HG03575 (cell line): ENCODE data around the gene DIS3L2.

Experiments
- ATAC-seq: cut with Tn5 transposase; IDR thresholded peaks from one replicate; pipeline ENCODE4 v1.9.1; 2021; ENCODE audit not compliant: unreplicated experiment, insufficient number of reproducible peaks, low FRiP score; ENCODE audit errors: extremely low read depth

The DIS3L2 gene

DNA sequence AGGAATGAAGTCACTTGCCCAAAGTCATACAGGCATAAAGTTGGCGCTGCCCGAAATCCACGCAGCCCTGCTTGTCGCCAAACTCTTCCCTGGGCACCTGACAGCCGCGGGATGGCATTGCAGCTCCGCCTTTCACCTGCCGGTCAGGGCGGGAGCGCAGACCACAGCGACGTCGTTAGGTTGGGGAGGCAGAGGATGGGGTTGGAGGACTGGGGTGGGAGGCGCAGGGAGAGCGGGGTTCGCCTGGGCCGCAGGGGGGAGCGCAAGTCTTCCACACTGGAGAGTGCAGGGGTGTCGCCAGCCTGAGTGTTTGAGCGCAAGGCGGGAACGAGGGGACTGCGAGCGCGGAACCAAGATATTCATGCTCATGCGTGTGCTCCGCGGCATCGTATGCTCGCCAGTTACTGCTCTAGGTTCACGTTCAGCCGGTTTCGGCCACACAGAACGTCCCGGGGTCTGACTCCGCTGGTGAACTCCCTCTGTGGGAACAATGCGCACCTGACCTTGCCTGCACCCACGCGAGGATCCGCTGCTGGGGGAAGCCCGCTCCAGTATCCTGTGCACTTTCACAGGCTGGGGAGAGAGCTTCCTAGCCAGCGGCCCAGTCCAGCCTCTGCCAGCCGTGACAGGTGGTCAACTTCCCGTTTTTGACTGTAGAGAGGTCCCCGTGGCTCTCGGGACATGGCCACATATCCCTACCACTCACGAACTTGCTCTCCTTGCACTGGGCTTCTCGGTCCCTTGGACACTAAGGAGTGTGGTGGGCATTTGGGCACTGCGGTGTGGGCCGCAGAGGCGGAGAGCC is 34.5 kb upstream of the DIS3L2 start:
- no peak for ATAC-seq

DNA sequence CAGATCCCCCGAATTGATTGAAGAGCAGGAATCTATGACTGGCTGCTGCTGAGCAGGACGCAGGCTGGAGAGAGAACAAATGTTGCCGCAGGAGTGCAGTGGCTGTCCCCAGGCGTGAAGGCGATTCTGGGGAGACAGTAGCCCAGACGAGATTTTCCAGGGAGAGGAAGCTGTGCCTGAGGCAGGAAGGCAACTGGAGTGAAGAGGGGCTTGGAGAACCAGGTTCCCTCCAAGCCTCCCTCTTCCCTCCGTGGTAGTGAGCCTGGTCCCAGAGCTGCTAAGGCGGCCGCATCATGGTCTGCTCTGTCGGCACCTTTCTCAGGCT is 34.0 kb upstream of the DIS3L2 start:
- no peak for ATAC-seq

DNA sequence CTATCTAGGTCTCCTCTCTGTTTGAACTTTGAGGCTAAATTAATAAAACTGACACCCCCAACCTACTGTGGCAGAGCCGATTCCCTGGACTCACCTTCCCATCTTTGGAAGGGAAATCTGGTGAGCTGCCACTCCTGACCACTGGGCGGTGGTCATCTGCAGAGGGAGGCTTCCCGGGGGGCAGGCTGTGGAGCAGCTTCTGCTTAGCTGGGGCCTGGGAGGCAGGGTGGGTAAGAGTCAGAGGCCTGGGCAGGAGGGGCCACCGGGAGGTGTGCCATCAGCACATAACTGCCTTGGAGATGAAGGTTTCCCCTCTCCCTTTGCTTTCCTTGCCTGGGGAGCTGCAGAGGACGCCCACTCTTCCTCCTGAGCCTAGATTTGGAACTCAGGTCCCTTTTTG is 33.0 kb upstream of the DIS3L2 start:
- ATAC-seq = no peak

DNA sequence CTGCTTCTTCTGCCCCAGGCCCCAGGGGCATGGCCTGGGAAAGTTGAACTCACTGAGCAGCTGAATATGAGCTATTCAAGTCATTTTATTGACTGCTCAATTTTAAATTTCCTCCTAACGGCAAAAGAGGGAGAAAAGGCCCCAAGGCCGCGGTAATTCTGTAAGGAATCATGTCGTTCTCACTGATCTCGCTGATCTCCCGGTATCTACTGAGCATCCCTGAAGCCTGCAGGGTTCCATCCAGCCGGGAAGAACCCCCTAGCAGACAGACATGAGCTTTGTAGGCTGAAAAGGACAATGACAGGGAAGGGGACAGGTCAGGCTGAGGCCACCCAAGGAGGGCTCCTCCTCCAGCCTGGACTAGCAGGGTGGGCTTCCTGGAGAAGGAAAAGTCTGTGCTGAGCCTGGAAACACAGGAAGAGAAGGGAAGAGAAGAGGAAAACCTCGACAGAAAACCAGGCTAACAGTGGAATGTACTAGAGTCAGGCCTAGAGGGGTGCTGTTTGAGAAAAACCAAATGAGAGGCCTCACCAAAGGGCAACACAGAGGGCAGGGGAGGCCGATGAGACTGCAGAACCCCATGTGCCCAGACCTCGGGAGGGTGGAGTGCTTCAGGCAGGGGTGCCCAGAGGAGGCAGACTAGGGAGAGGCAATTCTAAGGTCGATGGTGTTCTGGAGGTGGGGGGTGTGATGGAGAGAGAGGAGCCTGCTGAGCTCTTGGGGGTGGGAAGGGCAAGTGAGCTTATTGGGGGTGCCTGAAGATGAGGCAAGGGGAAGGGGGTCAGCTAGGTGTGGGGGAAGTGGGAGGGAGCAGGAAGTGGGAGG is 32.4 kb upstream of the DIS3L2 start:
- ATAC-seq = no peak

DNA sequence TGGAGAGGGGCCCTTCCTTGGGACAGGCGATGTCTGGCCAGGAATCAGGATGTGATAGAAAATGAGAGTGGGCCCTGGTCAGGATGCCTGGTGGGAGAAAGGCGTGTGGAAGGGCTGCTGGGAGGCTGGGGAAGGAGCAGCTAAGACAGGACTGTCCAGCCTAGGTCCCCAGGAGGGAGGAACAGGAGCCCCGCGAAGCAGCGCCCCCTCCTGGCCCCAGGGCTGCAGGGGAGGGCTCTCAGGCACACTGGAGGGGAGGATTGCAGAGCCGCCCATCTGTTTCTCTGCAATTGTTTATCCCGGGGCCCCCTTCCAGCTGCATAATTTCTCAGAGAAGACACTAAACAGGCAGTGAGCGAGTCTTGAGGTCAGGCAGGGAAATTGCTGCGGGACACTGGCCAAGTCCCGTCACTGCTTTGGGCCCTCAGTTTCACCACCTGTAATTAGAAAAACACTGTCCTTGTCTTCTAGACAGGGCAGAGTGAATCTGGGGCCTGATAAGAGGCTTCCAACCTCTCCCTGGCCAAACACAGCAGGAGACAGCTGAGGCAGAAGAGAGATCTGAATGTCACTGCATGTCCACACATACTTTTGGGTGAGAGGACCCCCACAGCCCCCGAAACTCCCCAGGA is 31.4 kb upstream of the DIS3L2 start:
- ATAC-seq = no peak

DNA sequence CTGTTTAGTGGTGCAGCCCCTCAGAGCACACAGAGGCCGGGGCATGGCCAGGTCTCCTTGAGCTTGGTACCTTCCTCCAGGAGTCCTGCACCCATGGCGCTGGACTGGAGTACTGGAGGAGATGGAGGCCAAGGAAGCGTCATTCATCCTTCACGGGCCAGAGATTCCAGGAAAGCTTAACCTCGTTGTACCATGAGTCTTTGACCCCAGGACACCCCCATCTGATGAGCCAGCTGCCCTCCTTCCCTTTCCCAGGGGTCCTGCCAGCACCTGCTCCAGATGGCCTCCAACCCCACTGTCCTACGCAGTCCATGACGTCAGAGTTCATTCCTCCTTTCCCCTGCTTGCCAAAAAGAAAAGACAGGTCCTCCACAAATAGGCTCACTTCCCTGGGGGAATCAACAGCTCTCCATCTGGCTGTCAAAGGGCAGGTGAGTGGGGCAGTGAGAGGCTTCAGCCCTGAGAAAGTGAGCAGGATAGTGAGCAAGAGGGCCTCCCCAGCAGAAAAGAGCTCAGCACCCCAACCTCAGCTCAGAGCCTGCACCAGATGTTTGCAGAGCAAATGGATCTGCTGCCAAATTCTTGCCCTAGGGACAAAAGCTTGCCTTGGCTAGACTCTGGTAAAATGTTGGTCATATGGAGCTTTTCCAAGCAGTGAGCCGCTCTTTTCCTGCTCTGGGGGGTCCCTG is 30.8 kb upstream of the DIS3L2 start:
- no peak for ATAC-seq

DNA sequence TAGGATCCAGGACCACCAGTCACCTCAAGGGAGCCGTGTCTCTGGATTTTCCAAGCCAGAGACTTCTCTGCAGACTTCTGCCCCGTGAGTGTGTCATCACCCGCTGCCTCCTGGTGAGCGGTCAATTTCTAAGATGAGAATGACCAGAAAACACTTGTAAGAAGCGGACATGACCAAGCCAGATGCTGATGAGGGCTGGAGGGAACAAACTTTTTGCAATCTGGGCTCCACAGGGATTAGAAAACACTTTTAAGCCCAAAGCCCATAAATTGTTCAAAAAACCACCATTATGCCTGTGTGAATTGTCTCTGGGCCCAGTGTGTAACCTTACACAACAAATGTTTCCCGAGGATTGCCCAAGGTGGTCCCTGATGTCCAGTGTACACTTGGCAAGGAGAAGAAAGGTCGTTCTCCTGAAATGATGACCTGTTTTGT is 30.0 kb upstream of the DIS3L2 start:
- no peak for ATAC-seq

DNA sequence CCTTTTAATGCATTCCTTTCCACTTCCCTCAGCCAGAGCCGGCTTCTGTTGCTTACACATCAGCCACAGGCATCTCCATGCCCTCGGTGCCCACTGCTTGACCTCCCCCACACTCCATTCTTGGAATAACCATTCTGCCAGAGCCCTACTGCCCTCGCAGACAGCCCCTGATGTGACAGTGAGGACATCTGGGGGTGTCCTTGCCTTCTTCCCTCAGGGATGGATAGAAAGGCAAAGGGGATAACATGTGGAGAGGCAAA is 28.9 kb upstream of the DIS3L2 start:
- no peak for ATAC-seq

DNA sequence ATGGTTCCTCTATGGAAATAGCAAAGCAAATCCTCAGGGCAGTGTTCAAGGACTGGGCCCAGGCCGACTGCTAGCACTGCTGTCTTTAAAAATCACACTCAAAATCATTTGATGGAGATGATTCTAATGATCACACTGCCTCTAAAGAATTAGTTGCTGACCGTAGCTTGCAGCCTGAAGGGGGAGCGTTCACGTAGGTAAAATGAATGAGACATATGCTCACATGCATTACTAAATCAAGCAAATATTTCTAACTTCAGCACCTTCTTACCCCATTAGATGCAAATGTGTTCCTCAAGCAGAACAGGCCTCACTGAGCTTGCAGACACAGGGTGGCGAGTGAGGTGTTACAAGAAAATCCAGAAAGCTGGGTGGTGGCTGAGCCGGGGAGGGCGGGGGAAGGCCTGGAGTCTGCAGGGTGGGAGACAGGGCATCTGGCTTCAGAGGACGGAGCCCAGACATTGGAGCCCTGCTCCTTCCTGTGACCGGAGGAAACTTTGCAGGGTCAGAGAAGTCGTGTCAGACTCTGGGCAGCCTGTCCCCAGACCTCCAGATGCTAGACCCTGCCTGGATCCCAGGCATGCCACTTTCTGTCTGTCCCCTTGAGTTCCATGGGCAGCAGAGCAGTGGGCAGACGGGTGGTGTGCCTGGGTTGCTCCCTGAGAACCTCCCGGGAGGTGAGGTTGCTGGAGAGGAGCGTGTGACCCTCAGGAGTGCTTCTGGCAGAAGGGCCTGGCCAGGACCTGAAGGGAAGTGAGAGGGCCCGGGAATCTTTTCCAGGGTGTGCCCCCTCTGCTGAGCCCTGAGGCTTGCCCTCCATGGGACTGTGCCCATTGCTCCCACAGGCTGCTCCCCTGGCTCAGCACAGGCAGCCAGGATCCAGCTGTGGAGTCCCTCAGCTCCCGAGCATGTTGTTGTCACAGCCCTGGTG is 28.3 kb upstream of the DIS3L2 start:
- ATAC-seq = no peak

DNA sequence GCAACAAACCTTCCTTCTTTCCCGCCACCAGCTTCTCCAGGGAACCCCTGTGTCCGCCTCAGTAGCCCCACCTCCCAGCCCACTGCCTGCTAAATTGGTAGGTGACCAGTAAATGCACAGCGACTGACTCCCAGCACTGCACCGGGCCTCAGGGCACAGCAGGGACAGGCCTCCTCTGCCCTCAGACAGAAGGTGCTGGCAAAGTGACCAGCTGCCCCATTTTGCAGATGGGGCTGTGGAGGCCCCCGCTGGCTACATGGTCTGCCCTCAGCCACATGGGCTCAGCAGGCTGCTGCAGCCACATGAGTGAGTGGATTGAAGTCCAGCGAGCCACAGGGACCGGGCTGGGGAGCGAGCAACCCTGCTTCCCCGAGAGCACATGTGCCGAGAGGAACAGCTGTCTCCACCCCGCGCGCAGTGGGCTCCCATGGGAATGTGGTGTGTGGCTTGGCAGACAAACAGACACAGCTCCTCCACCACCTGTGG is 27.6 kb upstream of the DIS3L2 start:
- no peak for ATAC-seq

DNA sequence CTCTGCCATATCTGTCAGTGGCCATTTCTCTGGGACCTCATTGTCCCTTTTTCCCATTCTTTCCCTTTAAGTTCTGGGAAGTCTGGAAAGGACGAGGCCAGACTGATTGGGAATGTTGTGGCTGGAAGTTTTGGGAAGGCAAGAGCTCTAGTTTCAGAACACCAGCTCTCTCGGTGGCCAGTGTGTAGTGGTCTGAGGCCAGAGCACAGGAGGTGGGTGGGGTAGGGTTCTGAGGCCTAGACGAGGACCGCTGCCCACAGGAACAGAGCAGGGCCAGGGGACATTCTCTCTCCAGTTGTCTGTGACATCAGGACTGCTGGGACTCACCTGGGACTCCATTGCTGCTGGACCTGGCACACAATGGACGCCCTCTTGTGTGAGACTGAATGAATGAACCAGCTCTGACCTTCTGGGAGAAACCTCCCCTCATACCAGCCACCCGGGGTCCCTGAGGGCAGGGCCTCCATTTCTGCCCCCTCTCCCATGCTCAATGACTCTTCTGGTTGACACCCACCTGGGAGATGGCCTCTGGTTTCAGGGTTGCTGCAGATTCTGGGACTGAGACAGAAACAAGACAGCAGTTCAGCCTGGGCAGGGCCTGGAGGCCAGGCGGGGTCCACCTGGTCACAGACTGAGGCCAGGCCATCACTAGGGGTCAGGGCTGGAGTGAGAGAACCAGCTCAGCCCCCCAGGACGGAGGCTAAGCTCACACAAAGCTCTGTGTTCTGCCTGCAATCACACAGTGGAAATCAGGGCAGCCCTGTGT is 26.9 kb upstream of the DIS3L2 start:
- no peak for ATAC-seq

DNA sequence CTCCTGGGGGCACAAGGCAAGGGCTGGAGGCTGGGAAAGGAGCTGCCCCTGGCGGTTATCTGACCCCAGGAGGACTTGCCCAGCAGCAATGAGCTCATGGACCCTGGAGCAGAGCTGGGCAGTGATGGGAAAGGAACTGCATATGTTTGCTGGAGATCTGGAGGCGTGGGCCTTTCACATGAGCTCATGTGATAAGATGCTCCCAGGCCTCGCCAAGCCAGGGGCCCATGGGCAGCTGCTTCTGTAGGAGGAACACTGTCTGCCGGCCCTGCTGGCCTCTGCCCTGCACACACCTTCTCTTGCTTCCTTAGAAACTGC is 26.3 kb upstream of the DIS3L2 start:
- ATAC-seq = no peak

DNA sequence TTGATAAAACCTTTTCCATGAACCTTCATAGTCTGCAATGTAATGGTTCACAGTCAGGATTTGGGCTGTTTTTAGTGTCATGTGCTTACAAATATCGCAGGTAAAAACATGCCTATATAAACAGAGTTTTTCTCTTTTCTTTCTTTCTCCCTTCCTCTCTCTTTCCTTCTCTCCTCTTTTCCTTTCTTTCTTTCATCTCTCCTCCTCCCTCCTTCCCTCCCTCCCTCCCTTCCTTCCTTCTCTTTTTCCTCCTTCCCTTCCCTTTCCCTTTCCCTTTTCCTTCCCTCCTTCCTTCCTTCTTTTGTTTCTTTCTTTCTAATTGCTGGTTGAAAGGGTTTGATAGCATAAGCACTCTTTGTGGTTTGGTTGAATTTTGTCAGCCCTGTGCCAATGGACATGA is 25.7 kb upstream of the DIS3L2 start:
- no peak for ATAC-seq

DNA sequence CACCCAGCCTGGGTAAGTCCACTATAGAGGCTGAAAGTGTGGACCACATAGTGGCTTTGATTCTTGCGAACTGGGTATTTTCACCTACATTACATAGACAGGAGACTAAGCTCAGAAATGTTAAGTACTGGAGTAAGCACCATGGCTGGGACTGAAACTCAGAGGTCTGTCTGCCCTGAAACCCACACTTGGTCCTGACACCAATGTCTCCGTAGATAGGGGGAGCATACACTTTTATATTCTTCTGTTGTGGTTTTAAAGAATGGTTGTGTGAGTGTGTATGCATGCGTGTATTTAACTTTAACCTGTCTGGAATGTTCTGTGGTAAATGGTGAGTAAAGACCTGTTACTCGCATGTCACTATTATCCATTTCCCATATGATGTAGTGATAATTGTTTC is 25.0 kb upstream of the DIS3L2 start:
- ATAC-seq = no peak

DNA sequence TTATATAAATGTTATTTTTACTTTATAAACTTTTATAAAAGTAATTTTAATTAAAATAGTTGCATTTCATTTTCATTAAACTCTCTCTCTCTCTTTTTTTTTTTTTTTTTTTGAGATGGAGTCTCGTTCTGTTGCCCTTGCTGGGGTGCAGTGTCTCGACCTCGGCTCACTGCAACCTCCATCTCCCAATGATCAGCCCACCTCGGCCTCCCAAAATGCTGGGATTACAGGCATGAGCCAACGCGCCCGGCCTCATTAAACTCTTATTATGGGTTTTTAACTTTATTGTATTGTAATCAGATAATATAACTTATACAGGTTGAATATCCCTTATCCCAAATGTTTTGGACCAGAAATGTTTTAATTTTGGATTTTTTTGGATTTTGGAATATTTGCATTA is 24.5 kb upstream of the DIS3L2 start:
- no peak for ATAC-seq

DNA sequence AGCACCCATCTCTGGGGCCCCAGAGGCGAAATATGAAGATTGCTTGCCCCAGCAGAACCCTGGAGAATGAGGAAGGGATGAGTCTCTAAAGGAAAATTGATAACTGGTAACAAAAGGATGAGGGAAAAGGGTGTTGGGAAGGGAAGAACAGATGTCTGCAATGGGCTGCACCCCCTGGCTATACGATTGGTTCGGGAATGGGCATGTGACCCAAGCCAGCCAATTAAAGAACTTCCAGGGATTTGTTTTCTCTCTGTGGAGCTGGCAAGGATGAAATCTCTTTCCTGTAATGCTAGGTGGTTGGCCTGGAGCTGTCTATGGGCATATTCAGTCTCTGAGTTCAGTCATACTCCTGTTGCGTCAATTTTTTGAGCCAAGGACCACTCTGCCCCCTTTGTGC is 22.5 kb upstream of the DIS3L2 start:
- no peak for ATAC-seq

DNA sequence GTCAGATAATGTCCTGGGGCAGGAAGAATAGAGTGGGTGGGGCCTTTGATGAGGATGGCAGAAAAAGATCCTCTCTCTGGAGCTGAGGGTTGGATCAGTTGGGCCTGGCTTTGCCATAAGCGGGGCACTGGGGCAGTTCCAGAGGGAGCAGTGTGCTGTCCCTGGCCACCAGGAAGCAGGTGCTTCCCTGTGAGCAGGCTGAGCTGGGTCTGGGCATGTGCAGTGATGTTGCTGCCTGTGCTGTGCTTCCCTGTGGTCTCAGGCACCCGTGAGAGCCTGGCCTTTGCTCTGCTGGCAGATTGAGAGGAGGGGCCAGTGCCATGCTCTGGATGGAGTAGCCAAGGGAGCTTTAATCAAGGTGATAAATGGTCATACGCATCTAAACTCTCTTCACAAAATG is 20.7 kb upstream of the DIS3L2 start:
- ATAC-seq = no peak

DNA sequence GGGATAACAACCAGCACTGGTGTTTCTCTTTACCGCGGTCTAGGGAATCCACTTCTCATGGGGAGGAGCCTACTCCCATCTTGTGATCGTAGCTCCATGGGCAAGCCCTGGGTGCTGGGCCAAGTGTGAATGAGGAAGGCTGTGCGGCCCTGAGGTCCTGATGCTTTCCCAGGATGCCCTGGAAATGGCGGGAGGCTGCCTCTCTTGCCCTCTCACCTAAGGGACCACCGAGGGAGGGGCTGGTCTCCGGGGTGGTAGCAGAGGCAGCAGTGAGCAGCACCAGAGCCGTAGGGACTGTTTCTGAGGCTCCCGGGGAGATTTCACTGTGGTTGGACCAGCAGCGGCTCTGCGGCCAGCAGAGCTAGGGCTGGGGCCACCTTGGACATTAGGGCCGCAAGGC is 19.8 kb upstream of the DIS3L2 start:
- ATAC-seq = no peak
